ES-I3 (cell line): Measurements from ENCODE around the gene DIAPH2.
"Not testable (repeated sequence)": the region's sequence is repeated elsewhere in the genome, so short reads cannot be mapped to it uniquely, and the experiment has no call there.

Source experiments
- H3K36me3 ChIP-seq: 2 replicates; pipeline ENCODE4 v1.6.1; 2013; ENCODE audit warnings: mild to moderate bottlenecking, low read length, control low read depth, moderate library complexity; ENCODE audit not compliant: insufficient read depth
- H3K4me1 ChIP-seq: 2 replicates; pipeline ENCODE4 v1.6.1; 2013; ENCODE audit warnings: mild to moderate bottlenecking, control low read depth, low read length; ENCODE audit not compliant: insufficient read depth
- H3K9ac ChIP-seq: 2 replicates; pipeline ENCODE4 v1.6.1; 2013; ENCODE audit warnings: low read depth, mild to moderate bottlenecking, low read length, moderate library complexity
- H3K9me3 ChIP-seq: 2 replicates; pipeline ENCODE4 v1.6.1; 2013; ENCODE audit warnings: mild to moderate bottlenecking, low read length, moderate library complexity; ENCODE audit not compliant: control insufficient read depth, insufficient read depth

DIAPH2 gene

DNA sequence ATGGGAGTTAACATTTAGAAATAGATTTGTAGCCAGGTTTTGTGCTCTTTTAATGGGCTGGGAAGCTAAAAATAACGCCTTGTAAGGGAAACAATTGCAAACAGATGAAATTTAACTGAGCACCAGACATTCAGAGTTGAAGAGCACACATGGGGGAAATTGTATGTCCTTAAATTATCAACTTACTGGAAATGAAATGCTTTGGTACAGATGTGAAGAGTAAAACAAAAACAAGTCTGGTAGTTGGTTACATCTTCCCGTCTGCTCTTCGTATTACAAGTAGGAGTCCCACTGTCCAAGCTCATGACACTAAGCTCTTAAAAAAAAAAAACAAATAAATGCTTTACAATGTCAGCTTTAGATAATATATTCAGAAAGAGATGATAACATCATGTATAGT lies 139.5 kb downstream of the DIAPH2 start:
- Histone ChIP-seq H3K36me3 (no peaks in the 10 kb centered on the region), H3K4me1 (no peaks in the 10 kb centered on the region), H3K9me3 (no peaks in the 10 kb centered on the region), H3K9ac (no peak overlapping the region)

DNA sequence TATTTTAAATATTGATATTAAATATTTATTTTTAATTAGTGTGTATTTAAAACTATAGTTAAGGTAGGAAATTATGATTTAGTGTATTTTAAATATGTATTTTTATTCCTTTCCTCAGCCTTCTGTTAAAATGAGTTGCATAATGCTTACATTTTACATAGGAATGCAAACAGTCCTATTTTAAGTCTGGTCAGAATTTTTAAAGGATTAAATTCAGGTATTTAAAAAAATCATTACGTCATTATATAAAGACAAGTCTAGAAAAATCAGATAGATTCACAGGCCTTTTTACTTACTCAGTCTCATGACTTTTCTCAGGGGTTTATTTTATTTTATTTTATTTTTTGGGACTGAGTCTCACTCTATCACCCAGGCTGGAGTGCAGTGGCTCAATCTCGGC lies 148.7 kb downstream of the DIAPH2 start:
- no peaks in the 10 kb centered on the region for H3K9me3 ChIP-seq
- H3K36me3 ChIP-seq: no peaks in the 10 kb centered on the region
- H3K9ac ChIP-seq: no peak overlapping the region
- H3K4me1 ChIP-seq: peaks cover 10% of the 10 kb centered on the region; the same call in 1 of the 2 replicates

DNA sequence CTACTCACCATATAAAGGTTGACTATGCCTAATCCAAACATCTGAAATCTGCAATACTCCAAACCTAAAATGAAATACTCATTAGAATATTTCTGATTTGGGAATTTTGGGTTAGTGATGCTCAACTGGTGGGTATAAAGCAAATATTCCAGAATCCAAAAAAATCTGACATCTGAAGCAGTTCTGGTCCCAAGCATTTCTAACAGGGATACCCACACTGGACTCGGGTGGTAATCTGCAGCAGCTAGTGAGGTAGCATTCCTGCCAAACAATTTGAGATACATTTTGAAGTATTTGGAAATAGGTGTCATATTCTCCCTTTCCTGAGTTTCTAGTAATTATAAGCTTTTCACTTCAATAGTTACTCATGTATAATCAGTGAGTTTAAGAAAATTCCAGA lies 149.5 kb downstream of the DIAPH2 start:
- Histone ChIP-seq H3K9ac (no peak overlapping the region), H3K9me3 (no peaks in the 10 kb centered on the region), H3K4me1 (peaks cover 10% of the 10 kb centered on the region; the same call in 1 of the 2 replicates), H3K36me3 (no peaks in the 10 kb centered on the region)

DNA sequence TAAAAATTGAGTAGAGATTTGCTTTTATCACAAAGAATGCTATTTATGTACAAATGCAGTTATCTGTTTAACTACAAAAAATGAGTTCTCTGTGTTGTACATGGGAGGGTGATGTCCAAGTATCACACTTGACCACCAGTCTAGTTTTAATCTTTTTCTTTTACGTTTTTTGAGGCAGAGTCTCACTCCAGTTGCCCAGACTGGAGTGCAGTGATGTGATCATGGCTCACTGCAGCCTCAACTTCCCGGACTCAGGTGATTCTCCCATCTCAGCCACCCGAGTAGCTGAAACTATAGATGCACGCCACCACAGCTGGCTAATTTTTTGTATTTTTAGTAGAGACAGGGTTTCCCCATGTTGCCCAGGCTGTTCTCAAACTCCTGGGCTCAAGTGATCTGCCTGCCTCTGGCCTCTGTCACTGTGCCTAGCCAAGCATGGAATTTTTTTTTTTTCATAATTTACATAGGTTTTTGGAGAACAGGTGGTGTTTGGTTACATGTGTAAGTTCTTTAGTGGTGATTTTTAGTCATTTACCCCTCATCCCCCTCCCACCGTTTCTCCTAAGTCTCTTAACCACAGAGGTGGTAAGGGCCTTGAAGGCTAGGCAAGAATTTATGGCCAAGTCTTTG lies 151.1 kb downstream of the DIAPH2 start:
- no peaks in the 10 kb centered on the region for H3K36me3 ChIP-seq
- no peaks in the 10 kb centered on the region for H3K9me3 ChIP-seq
- H3K4me1 ChIP-seq: peaks cover 10% of the 10 kb centered on the region; the same call in 1 of the 2 replicates
- no peak overlapping the region for H3K9ac ChIP-seq

DNA sequence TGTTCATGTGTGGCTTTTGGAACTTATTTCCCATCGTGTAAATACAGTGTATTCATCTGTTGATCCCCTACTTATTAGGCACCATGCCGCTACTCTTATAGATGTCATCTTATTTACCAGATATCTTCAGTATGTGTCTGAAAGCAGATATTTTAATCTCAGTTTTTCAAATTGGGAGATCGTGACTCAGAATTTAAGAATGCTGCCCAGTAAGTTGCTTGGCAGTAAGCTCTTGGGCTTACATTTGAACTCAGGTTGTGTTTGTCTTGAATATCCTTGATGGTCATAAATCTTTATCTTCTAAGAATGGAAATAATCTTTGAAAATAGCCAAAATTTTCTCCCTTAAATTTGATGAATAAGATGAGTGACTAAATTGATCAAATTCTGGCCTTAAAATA lies 153.2 kb downstream of the DIAPH2 start:
- Histone ChIP-seq H3K4me1 (peaks cover 25% of the 10 kb centered on the region), H3K9ac (no peak overlapping the region), H3K36me3 (no peaks in the 10 kb centered on the region), H3K9me3 (no peaks in the 10 kb centered on the region)

GRCh38 chrX:96838537-96838936 lies 153.9 kb downstream of the DIAPH2 start:
- Histone ChIP-seq H3K9me3 (no peaks in the 10 kb centered on the region), H3K36me3 (no peaks in the 10 kb centered on the region), H3K4me1 (peaks cover 31% of the 10 kb centered on the region), H3K9ac (no peak overlapping the region)

- Histone ChIP-seq H3K4me1 (peaks cover 31% of the 10 kb centered on the region), H3K9me3 (no peaks in the 10 kb centered on the region), H3K36me3 (no peaks in the 10 kb centered on the region), H3K9ac (no peak overlapping the region)
Observed at GRCh38 chrX:96841325-96841724, 156.7 kb downstream of the DIAPH2 start.

DNA sequence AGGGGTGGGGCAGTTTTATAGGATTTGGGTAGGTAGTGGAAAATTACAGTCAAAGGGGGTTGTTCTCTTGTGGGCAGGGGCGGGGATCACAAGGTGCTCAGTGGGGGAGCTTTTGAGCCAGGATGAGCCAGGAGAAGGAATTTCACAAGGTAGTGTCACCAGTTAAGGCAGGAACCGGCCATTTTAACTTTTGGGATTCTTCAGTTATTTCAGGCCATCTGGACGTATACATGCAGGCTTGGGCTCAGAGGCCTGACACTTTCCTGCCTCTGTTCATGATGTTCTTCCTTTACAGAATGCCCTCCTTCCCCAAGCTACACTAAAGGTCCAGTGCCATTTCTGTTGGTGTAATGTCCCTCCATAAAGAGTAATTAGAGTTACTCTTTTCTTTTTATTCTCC lies 157.2 kb downstream of the DIAPH2 start:
- not testable (repeated sequence) for H3K36me3 ChIP-seq, H3K9me3 ChIP-seq
- Histone ChIP-seq H3K4me1 (peaks cover 31% of the 10 kb centered on the region), H3K9ac (peak overlapping the region; percentile 23; the same call in 1 of the 2 replicates)

DNA sequence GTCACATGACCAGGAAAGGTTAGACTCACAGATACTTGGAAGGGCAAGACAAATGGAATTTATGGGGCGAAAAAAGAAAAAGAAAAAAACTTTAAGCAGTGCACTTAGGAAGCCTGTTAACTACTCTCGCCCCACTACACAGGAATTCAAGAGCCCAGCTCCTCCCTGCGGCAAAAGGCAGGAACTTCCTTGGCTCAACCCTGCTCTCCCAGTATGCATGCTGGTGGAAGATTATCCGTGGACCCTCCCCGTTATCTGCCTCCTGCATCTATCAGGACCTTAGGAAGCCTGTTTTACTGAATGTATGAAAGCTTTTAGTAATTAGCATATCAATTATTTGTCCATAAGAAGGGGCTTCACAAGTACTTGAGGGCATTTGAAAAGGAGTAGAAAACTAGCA lies 158.9 kb downstream of the DIAPH2 start:
- H3K9ac ChIP-seq: no peak overlapping the region

GRCh38 chrX:96846841-96847240 lies 162.2 kb downstream of the DIAPH2 start:
- Histone ChIP-seq H3K36me3 (no peaks in the 10 kb centered on the region), H3K9ac (no peak overlapping the region), H3K4me1 (peaks cover 14% of the 10 kb centered on the region), H3K9me3 (no peaks in the 10 kb centered on the region)

More for the DNA sequence above, 158.9 kb downstream of the DIAPH2 start:
- Histone ChIP-seq H3K36me3 (no peaks in the 10 kb centered on the region), H3K9me3 (no peaks in the 10 kb centered on the region), H3K4me1 (peaks cover 21% of the 10 kb centered on the region)

DNA sequence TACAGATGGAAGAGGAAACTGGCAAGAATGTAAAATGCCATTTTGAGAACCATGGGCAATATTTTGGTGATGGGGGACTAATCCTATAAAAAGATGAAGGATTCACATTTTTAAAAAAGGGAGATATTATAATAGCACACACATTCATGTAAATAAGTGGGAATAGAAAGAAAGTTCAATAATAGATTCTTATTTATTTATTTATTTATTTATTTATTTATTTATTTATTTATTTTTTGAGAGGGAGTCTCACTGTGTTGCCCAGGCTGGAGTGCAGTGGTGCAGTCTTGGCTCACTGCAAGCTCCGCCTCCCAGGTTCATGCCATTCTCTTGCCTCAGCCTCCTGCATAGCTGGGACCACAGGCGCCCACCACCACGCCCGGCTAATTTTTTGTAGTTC lies 174.8 kb downstream of the DIAPH2 start:
- H3K9me3 ChIP-seq: not testable (repeated sequence)

GRCh38 chrX:96861218-96861617 lies 176.6 kb downstream of the DIAPH2 start:
- H3K9me3 ChIP-seq: no peaks in the 10 kb centered on the region
- H3K4me1 ChIP-seq: no peaks in the 10 kb centered on the region
- no peak overlapping the region for H3K9ac ChIP-seq
- H3K36me3 ChIP-seq: no peaks in the 10 kb centered on the region

More for the DNA sequence above, 174.8 kb downstream of the DIAPH2 start:
- not testable (repeated sequence) for H3K36me3 ChIP-seq, H3K4me1 ChIP-seq, H3K9ac ChIP-seq

DNA sequence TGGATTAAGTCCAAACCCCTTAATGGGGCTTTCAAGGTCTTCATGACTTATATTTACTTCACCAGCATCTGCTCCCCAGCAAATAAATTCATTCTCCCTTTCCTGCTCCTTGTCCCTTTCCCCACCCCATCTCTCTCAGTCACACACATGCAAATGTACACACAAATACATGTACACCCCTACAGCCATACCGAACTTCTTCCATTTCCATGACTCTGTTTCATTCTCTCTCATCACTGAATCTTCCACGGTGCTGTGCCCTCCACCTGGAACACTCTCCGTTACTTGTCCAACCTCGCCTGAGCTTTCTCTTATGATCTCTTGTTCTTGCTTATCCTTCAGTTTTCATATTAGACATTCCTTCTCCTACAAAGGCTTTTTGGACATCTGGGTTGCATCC lies 177.0 kb downstream of the DIAPH2 start:
- H3K9ac ChIP-seq: no peak overlapping the region
- no peaks in the 10 kb centered on the region for H3K4me1 ChIP-seq
- H3K9me3 ChIP-seq: no peaks in the 10 kb centered on the region
- H3K36me3 ChIP-seq: no peaks in the 10 kb centered on the region

DNA sequence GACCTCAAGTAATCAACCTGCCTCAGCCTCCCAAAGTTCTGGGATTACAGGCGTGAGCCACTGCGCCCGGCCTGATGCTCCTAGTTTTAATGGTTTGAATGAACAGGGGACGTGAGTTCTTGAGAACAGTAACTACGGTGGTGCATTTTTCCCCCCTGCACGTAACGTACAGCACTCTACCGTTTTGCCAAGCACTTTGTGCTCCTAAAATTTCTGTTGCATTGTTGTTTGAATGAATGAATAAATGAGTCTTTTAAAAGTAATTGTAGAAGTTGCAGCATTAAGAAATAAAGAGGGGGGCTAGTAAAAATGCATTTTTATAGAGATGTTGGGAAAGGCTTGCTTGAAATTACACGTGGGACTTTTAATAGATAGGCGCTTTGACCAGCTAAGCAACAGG lies 199.0 kb downstream of the DIAPH2 start, which contains the start of gene RPA4:
Gene RPA4 (plus strand): TSS at position 301 of the 400 bp plus-strand sequence. CDS start 403 bp downstream, outside the sequence.
- no peak within 1 kb of the TSS for H3K9ac ChIP-seq
- H3K9me3 ChIP-seq: no peaks in the 10 kb centered on the region
- H3K4me1 ChIP-seq: peaks cover 4% of the 10 kb centered on the region; the same call in 1 of the 2 replicates
- no peaks in the 10 kb centered on the region for H3K36me3 ChIP-seq

GRCh38 chrX:96884027-96884426 lies 199.4 kb downstream of the DIAPH2 start:
- H3K4me1 ChIP-seq: peaks cover 4% of the 10 kb centered on the region; the same call in 1 of the 2 replicates
- no peaks in the 10 kb centered on the region for H3K9me3 ChIP-seq
- no peak overlapping the region for H3K9ac ChIP-seq
- H3K36me3 ChIP-seq: no peaks in the 10 kb centered on the region
